Stimulated activated CD8-positive, alpha-beta memory T cell treated with anti-CD3 and anti-CD28 coated beads, Interleukin-12 subunit alpha, Interleukin-12 subunit beta, amount 100 ng/mL, for 24 hours (primary cell): ENCODE measurements around the gene RSU1.

Experiments used
- DNase-seq: peaks from one replicate; pipeline ENCODE4 v3.0.0-alpha.2; 2020; ENCODE audit errors: extremely low read depth

The RSU1 gene

DNA sequence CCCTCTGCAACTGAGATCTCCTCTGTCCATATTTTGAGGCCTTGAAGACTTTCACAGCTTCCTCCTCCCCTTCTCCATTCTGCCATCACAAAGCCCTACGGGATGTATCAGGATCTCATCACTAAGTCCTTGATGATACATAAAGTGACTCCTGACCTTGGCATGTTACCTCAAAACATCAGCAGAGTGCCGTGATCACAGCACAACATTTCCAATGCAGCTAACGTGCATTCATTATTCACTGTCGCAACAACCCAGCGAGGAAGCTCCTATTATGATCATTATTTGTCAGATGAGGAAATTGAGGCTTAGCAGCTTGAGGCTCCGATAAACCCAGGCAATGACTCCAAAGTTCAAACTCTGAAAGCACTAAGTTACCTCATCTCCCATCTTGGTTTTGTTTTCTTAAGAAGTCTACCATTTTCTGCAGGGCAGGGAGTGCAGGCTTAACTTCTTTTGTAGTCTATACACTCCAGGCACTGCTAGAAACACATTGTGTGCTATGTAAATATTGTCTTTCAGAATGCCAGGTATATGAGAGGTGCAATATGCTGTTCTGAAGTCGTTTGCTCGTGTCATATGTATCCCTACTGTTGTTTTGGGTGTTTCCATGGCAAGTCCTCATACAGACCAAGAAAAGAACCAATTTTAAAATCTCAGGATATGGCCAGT is 215.0 kb downstream of the RSU1 start:
- no peak for DNase-seq

DNA sequence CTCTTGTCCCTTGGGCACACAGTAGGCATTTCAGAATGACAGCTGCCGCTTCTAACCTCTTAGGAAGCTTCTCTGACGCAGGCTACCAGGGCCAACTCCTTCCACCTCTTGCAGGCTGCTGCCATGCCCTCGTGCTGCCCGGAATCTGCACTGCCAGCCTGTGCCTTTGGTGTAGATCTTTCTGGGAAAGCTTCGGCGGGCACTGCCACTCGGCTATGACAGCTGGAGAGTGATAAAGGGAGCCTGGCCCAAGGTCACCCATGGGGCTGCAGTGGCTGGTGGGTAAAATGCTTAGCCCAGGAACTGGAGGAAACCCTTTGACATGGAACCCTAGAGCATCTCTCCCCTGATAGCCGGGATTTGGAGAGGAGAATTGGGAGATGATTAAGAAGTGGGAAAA is 217.6 kb downstream of the RSU1 start:
- DNase-seq: no peak

DNA sequence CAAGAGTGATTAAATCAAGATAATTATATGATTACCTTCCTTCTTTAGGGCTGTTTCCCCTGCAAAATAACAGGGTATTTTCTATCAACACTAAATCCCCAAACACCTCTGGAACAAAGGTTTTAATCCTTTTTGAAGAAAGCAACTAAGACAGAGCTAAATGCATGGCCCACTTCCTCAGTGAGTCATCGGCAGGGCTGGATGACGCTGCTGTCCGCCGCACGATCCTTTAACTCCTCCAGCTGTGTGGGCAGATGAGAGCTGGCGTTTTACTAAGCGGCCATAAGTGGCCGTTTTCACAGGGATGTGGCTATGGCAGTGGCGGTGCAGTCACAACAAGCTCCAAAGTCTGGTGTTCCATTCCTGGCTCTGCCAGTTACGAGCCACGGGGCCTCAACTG is 219.6 kb downstream of the RSU1 start:
- no peak for DNase-seq

DNA sequence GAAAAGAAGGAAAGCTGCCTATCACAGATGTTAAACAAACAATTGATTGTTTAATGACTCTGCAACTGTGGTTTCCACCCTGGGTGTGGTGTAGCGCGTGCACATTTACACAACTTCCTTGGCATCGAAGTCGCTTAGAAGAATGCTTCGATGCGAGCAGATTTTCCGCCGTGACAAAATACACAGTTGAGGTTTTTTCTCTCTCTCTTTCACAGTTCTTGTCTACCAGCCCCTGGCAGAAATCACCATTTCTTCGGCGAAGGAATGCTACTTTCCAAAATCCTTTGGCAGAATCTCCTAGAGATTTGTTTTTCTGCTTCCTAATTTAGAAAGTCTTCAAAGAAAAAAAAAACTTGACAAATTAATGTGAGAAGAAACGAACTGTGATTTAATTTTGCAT is 224.8 kb downstream of the RSU1 start:
- no peak for DNase-seq

DNA sequence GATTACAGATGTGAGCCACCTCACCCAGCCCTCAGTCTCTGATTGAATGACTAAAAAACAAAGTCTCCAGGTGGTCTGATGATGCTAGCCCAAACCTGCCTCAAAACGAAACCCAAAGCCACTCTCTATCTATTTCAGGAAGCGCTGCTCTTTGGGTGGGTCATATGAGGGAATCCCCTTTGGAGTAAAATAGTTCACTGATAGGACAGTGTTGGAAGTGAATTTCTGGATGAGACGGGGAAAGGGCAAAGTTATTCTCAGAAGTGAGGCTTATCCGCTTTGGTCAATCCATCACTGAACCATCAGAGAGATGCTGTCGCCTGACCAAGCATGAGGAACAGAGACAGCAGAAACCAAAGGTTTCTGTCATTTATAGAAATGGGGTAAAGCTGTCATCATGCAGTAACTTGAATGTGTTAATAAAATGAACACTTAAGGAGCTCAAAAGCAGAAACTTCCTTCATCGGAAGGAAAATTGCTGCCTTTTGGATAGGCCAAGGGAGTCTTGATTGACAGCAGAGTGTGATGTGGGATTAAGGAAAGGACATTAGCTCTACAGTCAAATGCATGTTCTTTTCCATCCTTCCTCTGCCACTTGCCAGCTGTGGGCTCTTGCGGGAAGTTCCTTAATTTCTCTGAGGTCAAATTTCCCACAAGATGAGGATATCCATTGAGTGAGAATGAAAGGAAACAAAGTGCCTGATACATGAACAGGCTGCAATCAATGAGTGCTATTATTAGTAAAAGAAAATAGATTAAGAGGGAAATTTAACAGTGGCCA is 230.7 kb downstream of the RSU1 start:
- DNase-seq: no peak

DNA sequence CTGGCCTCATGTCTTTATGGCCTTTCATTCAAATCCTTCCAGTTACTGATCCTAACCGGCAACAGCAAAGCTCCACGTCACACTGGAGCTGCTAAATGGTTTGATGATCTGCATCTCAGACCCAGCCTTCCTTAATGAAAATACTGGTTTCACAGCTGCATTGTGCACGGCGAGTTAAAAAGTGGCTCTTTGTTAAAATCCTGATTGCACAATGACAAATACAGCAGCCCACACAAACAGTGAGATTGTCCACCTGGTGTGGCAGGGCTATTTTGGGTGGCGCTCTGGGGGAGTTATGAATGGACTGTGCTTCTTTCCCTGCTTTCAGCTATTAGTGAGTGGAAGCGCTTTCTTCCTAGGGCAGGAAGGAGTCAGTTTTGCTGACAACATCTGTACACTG is 232.1 kb downstream of the RSU1 start:
- no peak for DNase-seq

DNA sequence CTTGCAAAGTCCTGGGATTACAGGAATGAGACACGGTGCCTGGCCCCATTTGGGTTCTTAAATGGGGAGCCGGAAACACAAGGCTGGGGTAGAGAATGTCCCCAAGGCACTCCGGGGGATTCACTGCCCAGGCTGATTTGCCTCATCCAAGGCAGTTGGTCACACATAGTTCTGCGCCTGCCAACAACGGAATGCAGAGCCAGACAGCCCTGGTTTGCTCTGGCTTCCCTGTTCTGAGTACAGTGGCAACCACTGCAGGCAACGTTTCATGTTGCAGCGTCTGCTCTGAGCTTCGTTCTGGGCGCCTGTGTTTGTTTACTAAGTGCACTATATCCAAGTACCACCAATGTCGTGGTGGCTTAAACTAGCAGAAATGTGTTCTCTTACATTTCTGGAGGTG is 233.8 kb downstream of the RSU1 start:
- DNase-seq: no peak

DNA sequence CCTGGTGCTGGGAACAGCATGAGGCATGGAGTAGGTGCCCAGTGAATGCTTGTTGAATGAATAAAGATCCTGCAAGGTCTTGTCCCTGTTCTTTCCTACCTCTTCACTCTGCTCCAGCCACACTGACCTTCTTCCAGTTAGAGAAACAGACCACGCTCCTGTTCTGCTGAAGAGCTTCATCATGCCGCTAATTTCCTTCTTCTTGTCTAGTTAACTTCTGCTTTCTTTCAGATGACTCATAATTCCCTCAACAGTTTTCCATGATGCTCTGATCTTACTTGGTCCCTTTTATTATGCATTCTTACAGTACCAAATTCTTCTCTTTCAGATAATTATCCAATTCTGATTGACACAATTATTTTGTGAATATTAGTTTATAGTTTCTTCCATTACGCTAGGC is 236.0 kb downstream of the RSU1 start:
- DNase-seq: no peak

DNA sequence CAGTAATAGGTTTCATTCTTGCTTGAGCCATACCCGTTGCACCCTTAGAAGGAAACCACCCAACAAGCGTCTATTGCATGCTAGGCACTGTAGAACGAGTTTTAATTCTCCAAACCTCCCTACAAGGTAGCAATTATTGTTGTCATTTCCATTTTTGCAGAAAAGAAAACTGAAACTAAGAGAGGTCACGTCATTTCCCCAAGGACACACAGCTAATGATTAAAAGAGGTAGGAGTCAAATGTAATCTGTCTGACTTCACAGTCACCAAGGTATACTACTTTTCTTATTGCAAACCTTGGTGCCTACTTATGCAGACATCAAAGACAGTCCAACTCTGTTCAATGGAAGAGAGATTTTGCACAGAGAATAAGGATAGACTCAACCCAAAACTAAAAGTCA is 246.5 kb downstream of the RSU1 start:
- no peak for DNase-seq

DNA sequence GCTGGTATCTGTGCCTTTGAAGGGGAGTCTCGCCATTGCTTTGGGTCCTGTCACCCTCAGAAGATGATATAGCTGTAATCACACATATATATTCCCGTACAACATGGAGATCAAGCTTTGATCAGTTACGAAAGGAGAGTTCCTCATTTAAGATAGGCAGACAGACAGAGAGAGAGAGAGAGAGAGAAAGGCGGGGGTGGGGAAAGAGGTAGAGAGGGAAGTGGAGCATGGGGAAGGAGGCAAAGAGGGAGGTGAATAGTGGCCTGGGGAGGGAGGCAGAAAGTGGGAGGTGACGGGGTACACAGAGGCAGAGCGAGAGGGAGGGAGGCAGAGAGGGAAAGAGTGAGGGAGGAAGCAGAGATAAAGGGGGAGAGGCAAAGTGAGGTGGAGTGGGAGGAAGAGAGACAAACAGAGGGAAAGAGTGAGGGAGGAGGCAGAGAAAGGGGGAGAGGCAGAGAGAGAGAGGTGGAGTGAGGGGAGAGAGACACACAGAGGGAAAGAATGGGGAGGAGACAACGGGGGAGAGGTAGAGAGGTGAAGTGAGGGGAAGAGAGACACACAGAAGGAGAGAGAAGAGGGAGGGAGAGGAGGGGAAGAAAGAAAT is 250.9 kb downstream of the RSU1 start:
- no peak for DNase-seq

DNA sequence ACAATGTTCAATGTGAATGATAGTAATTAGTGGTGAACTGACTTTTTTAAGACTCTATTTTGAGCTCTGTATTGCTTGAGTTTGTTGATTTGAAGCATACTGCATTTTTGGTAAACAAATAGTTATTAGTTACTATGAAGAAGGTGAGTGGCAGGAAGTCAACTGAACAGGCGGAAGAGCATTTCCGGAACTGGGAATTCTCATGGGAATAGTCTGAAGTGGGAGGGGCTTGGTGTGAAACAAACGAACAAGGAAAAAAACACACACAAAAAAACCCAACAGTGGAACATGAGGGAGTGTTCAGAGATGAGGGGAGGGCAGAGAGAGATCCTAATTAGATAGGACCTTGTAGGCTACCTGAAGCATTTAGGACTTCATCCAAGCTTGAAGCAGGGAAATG is 251.6 kb downstream of the RSU1 start:
- no peak for DNase-seq

DNA sequence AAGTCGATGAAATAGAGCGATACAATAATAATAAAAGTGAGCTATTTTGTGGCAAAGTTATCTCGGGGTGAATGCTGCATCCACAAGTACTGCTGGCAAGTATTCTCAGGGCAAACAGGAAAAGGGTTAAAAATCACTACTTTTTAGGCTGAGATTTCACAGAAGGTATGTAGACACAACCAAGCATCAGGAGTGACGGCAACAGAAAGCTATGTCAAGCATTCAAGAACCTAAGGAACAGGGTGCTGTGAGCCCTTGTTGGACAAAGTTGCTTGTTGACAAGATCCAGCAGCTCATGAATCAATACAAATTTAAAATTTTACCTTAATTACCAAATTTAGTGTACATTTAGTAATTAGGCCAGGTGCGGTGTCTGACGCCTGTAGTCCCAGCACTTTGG is 254.3 kb downstream of the RSU1 start:
- no peak for DNase-seq

DNA sequence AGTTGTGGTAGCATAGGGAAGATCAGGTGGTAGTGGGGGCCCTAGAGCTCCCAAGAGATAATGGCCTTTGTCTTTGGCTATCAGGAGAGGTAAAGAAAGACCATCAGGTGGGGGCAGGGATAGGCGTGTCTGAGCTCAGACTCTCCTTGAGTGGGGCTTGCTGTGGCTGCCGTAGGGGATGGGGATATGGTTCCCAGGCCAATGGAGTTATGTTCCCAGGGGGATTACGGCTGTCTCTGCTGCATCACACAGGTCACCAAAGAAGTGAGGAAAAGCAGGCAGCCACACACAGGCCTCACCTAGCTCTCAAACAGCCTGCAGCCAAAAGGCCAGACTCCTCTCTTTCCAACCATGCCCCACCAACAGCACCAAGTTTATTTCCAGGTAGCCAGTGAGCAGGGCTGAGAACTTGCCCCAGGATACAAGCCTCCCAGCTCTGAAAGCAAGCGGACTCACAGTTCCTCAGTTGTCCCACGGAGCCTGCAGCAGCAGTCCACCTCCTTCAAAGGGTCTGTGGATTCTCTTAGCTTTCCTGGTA is 257.9 kb downstream of the RSU1 start:
- no peak for DNase-seq

DNA sequence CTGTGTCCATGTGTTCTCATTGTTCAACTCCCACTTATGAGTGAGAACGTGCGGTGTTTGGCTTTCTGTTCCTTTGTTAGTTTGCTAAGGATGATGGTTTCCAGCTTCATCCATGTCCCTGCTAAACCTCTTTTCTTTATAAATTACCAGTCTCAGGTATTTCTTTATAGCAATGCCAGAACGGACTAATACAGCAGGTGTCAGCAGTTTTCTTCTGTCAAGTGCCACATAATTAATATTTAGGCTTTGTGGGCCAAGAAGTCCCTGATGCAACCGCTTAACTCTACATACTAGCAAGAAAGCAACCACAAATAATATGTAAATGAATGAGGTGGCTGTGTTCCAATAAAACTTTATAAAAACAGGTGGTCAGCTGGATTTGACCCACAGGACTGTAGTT is 269.3 kb downstream of the RSU1 start:
- no peak for DNase-seq

DNA sequence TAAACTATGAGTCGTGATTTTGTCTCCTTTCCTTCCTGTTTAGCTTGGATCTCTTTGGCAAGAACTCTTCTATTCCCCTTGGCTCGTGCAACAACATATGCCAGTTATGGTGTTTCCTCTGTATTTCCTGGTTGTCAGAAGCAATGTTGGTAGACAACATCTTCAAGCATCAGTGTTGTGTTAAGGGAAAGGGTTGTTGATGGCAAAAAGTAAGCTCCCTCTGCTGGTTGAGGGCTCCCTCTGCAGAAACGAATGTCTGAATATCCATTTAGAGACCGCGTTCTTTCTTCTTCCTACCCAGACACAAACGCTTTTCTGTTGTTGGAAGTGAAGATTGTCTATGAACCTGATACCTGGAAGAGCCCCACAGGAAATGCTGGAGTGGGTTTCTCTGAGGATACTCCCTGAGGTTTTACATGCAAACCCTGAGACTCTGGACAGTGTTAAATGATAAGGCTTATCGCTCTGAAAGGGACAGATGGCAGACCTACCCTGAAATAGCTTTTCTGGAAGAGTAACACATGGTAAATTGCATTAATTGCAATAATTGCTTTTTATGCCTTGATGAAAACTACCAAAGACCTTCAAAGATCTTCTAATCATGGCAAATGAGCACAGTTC is 272.0 kb downstream of the RSU1 start:
- DNase-seq: no peak

DNA sequence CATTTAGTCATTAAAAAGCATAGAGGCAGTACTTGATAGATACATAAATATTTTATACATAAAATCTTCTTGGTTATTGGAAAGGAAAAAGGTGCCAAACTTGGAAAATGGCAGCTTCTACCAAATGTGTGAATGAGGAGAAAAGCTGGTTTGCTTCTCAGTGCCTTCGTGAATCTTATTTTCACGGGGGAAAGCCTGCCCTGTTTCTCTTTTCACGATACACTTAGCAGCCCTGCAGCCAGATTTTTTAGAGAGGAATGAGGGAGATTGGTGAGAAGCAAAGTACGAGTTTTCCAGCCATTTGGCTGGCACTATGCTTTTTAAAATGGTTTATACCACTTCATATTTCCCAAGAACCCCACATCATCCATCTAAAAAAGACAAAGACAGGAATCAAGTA is 272.6 kb downstream of the RSU1 start:
- no peak for DNase-seq

DNA sequence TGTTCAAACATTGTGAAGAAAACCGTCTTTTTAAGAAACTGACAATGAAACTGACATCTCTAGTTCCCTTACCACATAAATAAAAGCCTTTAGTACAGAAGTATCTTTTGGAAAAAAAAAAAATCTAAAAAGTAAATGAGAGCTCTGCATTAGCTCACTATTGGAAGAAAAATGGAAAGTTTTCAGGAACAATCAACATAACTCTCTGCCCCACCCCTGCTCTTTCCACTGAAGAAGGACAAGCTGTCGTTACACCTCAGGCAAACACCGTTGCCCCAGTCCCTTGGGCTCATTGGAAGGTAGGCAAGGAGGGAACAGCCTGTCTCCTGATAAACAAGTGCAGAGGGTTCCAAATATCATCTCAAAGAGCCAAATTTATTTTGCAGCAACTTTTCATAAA is 273.1 kb downstream of the RSU1 start:
- DNase-seq: no peak
